Psoas muscle (tissue), 8 donors: Measurements from ENCODE around the gene SPSB4. TPM values are rescaled to one million over a fixed set of nuclear protein-coding genes. Genes with fewer than 3 reads are reported as not detected.

Experiments
- ATAC-seq, 4 donors: fragments of 200-7000 bp; cut with Tn5 transposase; one replicate each; pipeline ENCODE4 v1.9.1; 2020; ENCODE audit warnings: moderate library complexity in 3 of 4, mild to moderate bottlenecking in 2 of 4
- DNase-seq, 2 donors: peaks; one replicate each; pipeline ENCODE4 v3.0.0-alpha.2; 2020
- H3K27ac ChIP-seq: fragments of 200-600 bp; one replicate; pipeline ENCODE4 v1.8.0; 2022
- H3K27me3 ChIP-seq, 3 donors: fragments of 200-600 bp in 1 of 3; one replicate each; pipeline versions ENCODE4 v1.6.1 to v1.8.0; 2013 to 2022; ENCODE audit warnings: low read length in 2 of 3, mild to moderate bottlenecking in 2 of 3, moderate library complexity in 1 of 3; ENCODE audit not compliant: insufficient read depth in 3 of 3
- H3K36me3 ChIP-seq, 2 donors: fragments of 200-600 bp in 1 of 2; one replicate each; pipeline versions ENCODE4 v1.6.1 to v1.8.0; 2013 to 2022; ENCODE audit warnings: low read depth in 1 of 2, mild to moderate bottlenecking in 1 of 2, moderate library complexity in 1 of 2; ENCODE audit not compliant: insufficient read depth in 1 of 2
- H3K4me1 ChIP-seq: fragments of 200-600 bp; one replicate; pipeline ENCODE4 v1.8.0; 2022
- H3K4me3 ChIP-seq: fragments of 200-600 bp; one replicate; pipeline ENCODE4 v1.8.0; 2022; ENCODE audit warnings: mild to moderate bottlenecking
- H3K9me3 ChIP-seq: fragments of 200-600 bp; one replicate; pipeline ENCODE4 v1.8.0; 2022
- CTCF ChIP-seq: fragments of 200-600 bp; IDR thresholded peaks from one replicate; pipeline ENCODE4 v1.8.0; 2022; ENCODE audit warnings: antibody characterized with exemption
- WGBS, 3 donors: extraction: QIAGEN DNeasy Blood & Tissue Kit; methylation state at CpG; one replicate each; pipeline versions ENCODE4 v1.1.6 to v1.1.7; 2013; 5-methylcytosine and 5-hydroxymethylcytosine counted together
- intact Hi-C, 2 donors: fragments of 100-400 bp; cut with DNase I; formaldehyde crosslinking; loops; one replicate each; pipeline versions ENCODE4 v1.11.0 to v1.14.2; 2022
- polyA plus RNA-seq, 3 donors: library from polyadenylated mRNA; stranded (reverse); fragments of 200-250 nt; gene quantifications; one replicate each; pipeline ENCODE4 v1.2.3, GENCODE V29; 2013
- total RNA-seq, 4 donors: library from RNA; stranded (reverse); fragmentation: NEBNext Ultra II Directional in 2 of 4; extraction: Animal tissue kit (Norgen Biotek cat#: 25700) in 2 of 4; gene quantifications; one replicate each; pipeline versions ENCODE4 v1.2.1 to v1.2.4, GENCODE V29; 2021 to 2023
- donor health status: healthy with polysubstance abuse.
- donor health status: DM: no; HTN: no; CAD: no; lungs with moderate emphysema.
- donor health status: Bipolar disorder and iron deficiency.
- donor health status: healthy.
- donor health status: DM: yes; HTN: yes; CAD: no.
- donor health status: DM: no; HTN: no; CAD: no.
- donor health status: DM: no; HTN: no; CAD: no.
- donor health status: DM: yes; HTN: yes; CAD: no.

SPSB4 gene
- total and polyA plus RNA-seq, 7 donors: 0.39 to 1.9 (median 0.59) TPM

- intact Hi-C loops: no loop called here
- Histone ChIP-seq H3K4me3 (no peak overlapping the region), H3K4me1 (peaks cover 7% of the 10 kb centered on the region), H3K27ac (no peak overlapping the region), H3K9me3 (no peaks in the 10 kb centered on the region), H3K36me3 (no peaks in the 10 kb centered on the region), H3K27me3 (no peaks in the 10 kb centered on the region)
- no peak for TF ChIP-seq CTCF
- no peak for ATAC-seq
- 61 to 69% (median 68%) methylated on average over 7 of the region's 7 CpGs for WGBS, 3 donors
- DNase-seq: no peak
Observed at GRCh38 chr3:141056751-141057171, 5.6 kb downstream of the SPSB4 start.

GRCh38 chr3:141057436-141057835 is 6.3 kb downstream of the SPSB4 start:
- no peak for ATAC-seq
- peaks cover under 1% of the 10 kb centered on the region for H3K4me1 ChIP-seq
- no peak for DNase-seq
- H3K27ac ChIP-seq: no peak overlapping the region
- no peaks in the 10 kb centered on the region for H3K36me3 ChIP-seq
- intact Hi-C loops: no loop called here
- no peak overlapping the region for H3K4me3 ChIP-seq
- no peaks in the 10 kb centered on the region for H3K27me3 ChIP-seq
- H3K9me3 ChIP-seq: no peaks in the 10 kb centered on the region
- TF ChIP-seq CTCF: no peak
- 89 to 90% (median 90%) methylated on average over 7 of the region's 7 CpGs for WGBS, 3 donors

DNA sequence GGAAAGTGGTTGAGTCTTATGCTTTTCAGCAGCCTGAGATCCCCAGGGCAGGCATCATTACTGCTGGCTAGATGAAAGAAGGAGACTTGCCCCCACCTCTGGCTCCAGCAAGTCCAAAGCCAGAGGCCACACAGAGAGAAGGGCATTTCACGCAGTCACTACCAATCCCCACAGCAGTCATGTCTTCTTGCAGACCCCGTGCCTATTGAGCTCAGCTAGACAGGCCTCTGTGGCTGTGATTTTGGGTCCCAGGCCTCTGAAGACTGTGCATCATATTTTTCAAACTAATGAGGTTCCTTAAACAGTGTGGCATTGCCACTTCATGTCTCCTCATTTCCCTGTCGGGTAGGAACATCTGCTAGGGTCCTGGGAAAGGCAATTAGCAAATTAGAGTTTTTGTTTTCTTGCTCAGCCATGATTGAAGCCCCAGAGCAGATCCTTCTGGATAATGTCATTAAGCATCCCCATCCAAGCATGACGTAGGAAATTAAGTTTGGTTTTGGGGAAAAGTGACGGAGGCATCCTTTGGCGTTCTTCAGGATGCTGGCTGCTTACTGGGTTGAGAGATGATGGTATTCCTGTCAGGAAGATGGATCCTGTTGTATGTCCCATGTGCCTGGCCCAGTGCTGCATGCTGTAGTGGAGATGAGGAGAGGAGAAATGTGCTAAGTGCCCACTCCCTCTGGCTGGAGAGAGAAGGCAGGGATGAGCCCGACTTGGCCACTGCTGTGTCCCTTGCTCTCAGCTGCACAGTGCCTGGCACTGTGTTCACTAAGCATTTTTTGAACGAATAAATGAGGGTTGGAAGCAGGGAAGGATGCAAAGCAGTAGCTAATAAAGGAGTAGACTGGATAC is 7.0 kb downstream of the SPSB4 start:
- TF ChIP-seq CTCF: no peak
- no peaks in the 10 kb centered on the region for H3K27me3 ChIP-seq
- no peaks in the 10 kb centered on the region for H3K4me1 ChIP-seq
- DNase-seq (no peak), ATAC-seq (no peak)
- H3K4me3 ChIP-seq: no peak overlapping the region
- H3K36me3 ChIP-seq: no peaks in the 10 kb centered on the region
- intact Hi-C loops: no loop called here
- no peak overlapping the region for H3K27ac ChIP-seq
- 74 to 82% (median 76%) methylated on average over 8 of the region's 8 CpGs for WGBS, 3 donors
- no peaks in the 10 kb centered on the region for H3K9me3 ChIP-seq

DNA sequence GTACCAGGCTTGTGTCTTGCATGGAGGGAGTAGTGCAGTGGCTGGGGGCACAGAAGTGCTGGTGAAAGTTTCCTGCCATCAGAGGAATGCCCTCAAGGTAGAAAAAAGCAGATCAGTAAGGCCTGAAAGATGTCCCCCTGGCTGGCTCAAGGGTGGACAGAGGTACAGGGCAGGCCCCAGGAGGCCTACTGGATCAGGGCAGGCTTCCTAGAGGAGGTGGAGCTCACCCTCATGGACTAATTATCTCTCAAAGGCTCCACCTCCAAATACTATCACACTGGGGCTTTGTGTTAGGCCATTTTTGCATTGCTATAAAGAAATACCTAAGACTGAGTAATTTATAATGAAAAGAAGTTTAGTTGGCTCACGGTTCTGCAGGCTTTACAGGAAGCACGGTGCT is 7.8 kb downstream of the SPSB4 start:
- no peak for TF ChIP-seq CTCF
- intact Hi-C loops: no loop called here
- no peaks in the 10 kb centered on the region for H3K36me3 ChIP-seq
- no peak overlapping the region for H3K27ac ChIP-seq
- WGBS, 3 donors: 95 to 100% (median 97%) methylated on average over 2 of the region's 2 CpGs
- DNase-seq (no peak), ATAC-seq (no peak)
- no peaks in the 10 kb centered on the region for H3K4me1 ChIP-seq
- no peak overlapping the region for H3K4me3 ChIP-seq
- H3K27me3 ChIP-seq: no peaks in the 10 kb centered on the region
- no peaks in the 10 kb centered on the region for H3K9me3 ChIP-seq

DNA sequence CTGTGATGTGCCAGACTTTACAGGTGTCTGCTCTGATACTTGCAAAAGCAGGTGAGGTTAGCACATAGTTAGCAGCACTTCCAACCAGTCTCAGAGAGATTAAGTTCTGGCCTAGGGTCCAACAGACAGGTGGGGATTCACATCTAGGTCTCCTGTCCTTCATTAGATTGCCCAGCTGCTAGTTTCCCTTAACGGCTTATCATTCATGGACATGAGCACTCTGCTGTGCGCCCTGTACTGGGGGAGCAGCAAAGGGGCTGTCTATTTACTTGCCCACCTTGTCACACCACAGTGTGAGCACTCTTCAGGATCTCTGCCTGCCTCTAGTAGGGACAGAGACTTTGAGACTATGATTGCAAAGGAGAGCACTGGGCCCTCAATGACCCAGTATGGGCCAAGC is 8.7 kb downstream of the SPSB4 start:
- no peaks in the 10 kb centered on the region for H3K4me1 ChIP-seq
- 89 to 98% (median 93%) methylated on average over 2 of the region's 2 CpGs for WGBS, 3 donors
- H3K9me3 ChIP-seq: no peaks in the 10 kb centered on the region
- ATAC-seq (no peak), DNase-seq (no peak)
- H3K4me3 ChIP-seq: no peak overlapping the region
- TF ChIP-seq CTCF: no peak
- no peaks in the 10 kb centered on the region for H3K27me3 ChIP-seq
- intact Hi-C loops: no loop called here
- no peak overlapping the region for H3K27ac ChIP-seq
- H3K36me3 ChIP-seq: no peaks in the 10 kb centered on the region
